Measurements from ENCODE around the gene ZNF496.
"Not testable (repeated sequence)": the region's sequence is repeated elsewhere in the genome, so short reads cannot be mapped to it uniquely, and the experiment has no call there.

The ZNF496 gene

DNA sequence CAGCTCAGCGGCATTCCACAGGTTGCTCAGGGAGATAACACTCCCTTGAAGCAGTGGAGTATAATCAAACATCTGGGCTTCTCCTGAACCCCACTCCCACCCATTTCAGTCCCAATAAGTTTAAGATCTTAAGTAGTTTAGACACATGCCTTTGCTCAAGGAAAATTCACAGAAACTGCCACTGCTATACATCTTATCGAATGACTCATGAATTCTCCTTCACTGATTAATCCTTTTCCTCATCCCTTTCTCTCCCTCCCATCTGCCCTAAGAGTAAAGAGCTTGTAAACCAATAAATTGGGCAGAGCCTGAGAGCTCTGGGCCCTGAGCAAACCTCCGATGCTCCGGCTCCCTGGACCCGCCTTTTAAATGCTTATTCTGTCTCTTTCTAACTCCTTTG is 65.6 kb downstream of the ZNF496 start:
- Histone ChIP-seq H3K27me3 (replicated peaks; ENCODE audit: control insufficient read depth, insufficient read depth, low read length) (no peaks in the 10 kb centered on the region), H3K36me3 (ENCODE audit: control insufficient read depth, insufficient read depth, low read length) (no peaks in the 10 kb centered on the region), H3K4me3 (replicated peaks; ENCODE audit: low read depth, low read length) (no peak overlapping the region)
- TF ChIP-seq, protein P1, sequence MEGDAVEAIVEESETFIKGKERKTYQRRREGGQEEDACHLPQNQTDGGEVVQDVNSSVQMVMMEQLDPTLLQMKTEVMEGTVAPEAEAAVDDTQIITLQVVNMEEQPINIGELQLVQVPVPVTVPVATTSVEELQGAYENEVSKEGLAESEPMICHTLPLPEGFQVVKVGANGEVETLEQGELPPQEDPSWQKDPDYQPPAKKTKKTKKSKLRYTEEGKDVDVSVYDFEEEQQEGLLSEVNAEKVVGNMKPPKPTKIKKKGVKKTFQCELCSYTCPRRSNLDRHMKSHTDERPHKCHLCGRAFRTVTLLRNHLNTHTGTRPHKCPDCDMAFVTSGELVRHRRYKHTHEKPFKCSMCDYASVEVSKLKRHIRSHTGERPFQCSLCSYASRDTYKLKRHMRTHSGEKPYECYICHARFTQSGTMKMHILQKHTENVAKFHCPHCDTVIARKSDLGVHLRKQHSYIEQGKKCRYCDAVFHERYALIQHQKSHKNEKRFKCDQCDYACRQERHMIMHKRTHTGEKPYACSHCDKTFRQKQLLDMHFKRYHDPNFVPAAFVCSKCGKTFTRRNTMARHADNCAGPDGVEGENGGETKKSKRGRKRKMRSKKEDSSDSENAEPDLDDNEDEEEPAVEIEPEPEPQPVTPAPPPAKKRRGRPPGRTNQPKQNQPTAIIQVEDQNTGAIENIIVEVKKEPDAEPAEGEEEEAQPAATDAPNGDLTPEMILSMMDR (IDR thresholded peaks at IDR 0.05; ENCODE audit: insufficient read depth, low read length, poor library complexity, severe bottlenecking) = no peak
- no peak for DNase-seq (ENCODE audit: extremely low read depth, insufficient read length)

DNA sequence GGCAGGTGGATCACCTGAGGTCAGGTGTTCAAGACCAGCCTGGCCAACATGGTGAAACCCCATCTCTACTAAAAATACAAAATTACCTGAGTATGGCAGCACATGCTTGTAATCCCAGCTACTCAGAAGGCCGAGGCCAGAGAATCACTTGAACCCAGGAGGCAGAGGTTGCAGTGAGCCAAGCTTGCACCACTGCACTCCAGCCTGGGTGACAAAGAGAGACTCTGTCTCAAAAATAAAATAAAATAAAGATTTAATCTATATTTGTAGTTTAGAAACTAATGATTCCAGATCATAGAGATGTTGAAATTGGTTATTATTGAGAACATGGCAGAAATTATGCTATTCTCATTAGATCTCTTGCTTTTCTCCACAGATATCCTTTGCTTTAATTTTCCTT is 75.9 kb downstream of the ZNF496 start, which contains the start of gene VN1R5:
TSS of gene VN1R5 (plus strand) at position 301 of the 400 bp plus-strand sequence.
- DNase-seq (ENCODE audit: extremely low read depth, insufficient read length); H3K36me3 ChIP-seq (ENCODE audit: control insufficient read depth, insufficient read depth, low read length); H3K27me3 ChIP-seq (replicated peaks; ENCODE audit: control insufficient read depth, insufficient read depth, low read length); H3K4me3 ChIP-seq (replicated peaks; ENCODE audit: low read depth, low read length): not testable (repeated sequence)

DNA sequence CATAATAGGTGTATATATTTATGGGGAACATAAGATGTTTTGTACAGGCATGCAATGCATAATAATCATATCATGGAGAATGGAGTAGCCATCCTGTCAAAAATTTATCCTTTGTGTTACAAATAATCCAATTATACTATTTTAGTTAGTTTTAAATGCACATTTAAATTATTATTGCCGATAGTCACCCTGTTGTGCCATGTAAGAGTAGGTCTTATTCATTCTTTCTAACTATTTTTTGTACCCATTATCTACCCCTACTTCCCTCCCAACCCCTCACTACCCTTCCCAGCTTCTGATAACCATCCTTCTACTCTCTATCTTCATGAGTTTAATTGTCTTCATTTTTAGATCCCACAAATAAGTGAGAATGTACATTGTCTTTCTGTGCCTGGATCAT is 84.1 kb downstream of the ZNF496 start:
- TF ChIP-seq, protein P1 (IDR thresholded peaks at IDR 0.05; ENCODE audit: insufficient read depth, low read length, poor library complexity, severe bottlenecking) = no peak
- Histone ChIP-seq H3K4me3 (replicated peaks; ENCODE audit: low read depth, low read length) (no peak overlapping the region), H3K36me3 (ENCODE audit: control insufficient read depth, insufficient read depth, low read length) (no peaks in the 10 kb centered on the region), H3K27me3 (replicated peaks; ENCODE audit: control insufficient read depth, insufficient read depth, low read length) (no peaks in the 10 kb centered on the region)
- no peak for DNase-seq (ENCODE audit: extremely low read depth, insufficient read length)

Data from GM06990 (cell line).